ENCODE measurements around the gene LMAN2.
"Not testable (repeated sequence)": the region's sequence is repeated elsewhere in the genome, so short reads cannot be mapped to it uniquely, and the experiment has no call there.

LMAN2 gene

DNA sequence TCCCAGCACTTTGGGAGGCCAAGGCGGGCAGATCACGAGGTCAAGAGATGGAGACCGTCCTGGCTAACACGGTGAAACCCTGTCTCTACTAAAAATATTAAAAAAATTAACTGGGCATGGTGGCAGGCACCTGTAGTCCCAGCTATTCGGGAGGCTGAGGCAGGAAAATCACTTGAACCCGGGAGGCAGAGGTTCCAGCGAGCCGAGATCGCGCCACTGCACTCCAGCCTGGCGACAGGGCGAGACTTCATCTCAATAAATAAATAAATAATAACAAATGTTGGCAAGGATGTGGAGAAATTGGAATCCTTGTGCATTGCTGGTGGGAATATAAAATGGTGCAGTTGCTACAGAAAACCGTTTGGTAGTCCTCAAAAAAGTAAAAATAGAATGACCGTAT lies 8.5 kb downstream of the LMAN2 start:
- not testable (repeated sequence) for H3K27me3 ChIP-seq (ENCODE audit: insufficient read depth, low read length, poor library complexity); H3K9ac ChIP-seq (ENCODE audit: low read length); H3K27ac ChIP-seq (ENCODE audit: low read depth, low read length); H3K4ac ChIP-seq (ENCODE audit: low read depth, low read length); H2BK15ac ChIP-seq (replicated peaks; ENCODE audit: low read depth); H4K5ac ChIP-seq (ENCODE audit: low read length); DNase-seq; H2BK120ac ChIP-seq (ENCODE audit: low read depth, low read length); H2AK5ac ChIP-seq (ENCODE audit: low read length); H3K36me3 ChIP-seq (ENCODE audit: control insufficient read depth, insufficient read depth, low read length); H3K4me3 ChIP-seq (ENCODE audit: low read length); H3K4me2 ChIP-seq (ENCODE audit: low read length); H3K56ac ChIP-seq (ENCODE audit: low read length); H3K18ac ChIP-seq (ENCODE audit: low read length); H2BK5ac ChIP-seq (ENCODE audit: low read length); H3K23ac ChIP-seq (ENCODE audit: low read length); H4K8ac ChIP-seq (ENCODE audit: low read depth, low read length); H3K4me1 ChIP-seq (ENCODE audit: control insufficient read depth, low read depth, low read length)
- Histone ChIP-seq H3K79me2 (ENCODE audit: control insufficient read depth, insufficient read depth, low read length) (peaks cover 17% of the 10 kb centered on the region), H3K79me1 (ENCODE audit: low read length) (peaks cover 14% of the 10 kb centered on the region)
- no CpG with 5 or more reads among the region's 14 CpGs for WGBS (ENCODE audit: extremely low coverage, insufficient coverage, low lambda C conversion rate)

DNA sequence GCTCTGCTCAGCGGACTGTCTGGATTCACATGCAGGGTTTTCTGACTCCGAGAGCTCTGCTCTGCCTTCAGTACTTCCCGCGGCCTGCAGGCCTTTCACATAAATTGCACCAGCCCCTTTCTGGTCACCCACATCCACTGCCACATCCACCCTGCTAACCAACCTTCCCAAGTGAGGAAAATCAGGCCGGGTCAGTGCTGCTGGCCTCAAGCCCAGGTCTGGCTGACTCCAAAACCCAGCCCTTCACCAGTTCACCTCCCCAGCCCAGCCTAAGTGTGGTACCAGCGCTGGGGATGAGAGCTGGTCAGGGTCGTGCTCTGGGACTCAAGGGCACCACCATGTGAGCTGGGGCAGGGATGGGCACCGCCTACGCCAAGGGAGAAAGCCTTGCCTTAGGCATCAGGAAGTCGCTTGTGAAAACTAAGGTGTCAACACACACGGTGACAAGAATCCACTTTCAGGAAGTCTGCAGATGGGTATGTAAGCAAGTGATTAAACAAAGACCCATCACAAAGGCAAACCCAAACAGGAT lies 12.3 kb downstream of the LMAN2 start:
- H3K4me3 ChIP-seq (ENCODE audit: low read length): no peak overlapping the region
- H3K9ac ChIP-seq (ENCODE audit: low read length): no peak overlapping the region
- H2BK120ac ChIP-seq (ENCODE audit: low read depth, low read length): no peak overlapping the region
- no peak overlapping the region for H2AK5ac ChIP-seq (ENCODE audit: low read length)
- H3K4me2 ChIP-seq (ENCODE audit: low read length): no peak overlapping the region
- no peak overlapping the region for H3K27ac ChIP-seq (ENCODE audit: low read depth, low read length)
- H2BK5ac ChIP-seq (ENCODE audit: low read length): no peak overlapping the region
- no peak overlapping the region for H3K18ac ChIP-seq (ENCODE audit: low read length)
- H3K56ac ChIP-seq (ENCODE audit: low read length): no peak overlapping the region
- no peak overlapping the region for H4K8ac ChIP-seq (ENCODE audit: low read depth, low read length)
- peak; percentile 53 for DNase-seq
- H3K27me3 ChIP-seq (ENCODE audit: insufficient read depth, low read length, poor library complexity): no peaks in the 10 kb centered on the region
- H3K4me1 ChIP-seq (ENCODE audit: control insufficient read depth, low read depth, low read length): no peaks in the 10 kb centered on the region
- WGBS (ENCODE audit: extremely low coverage, insufficient coverage, low lambda C conversion rate): no CpG with 5 or more reads among the region's 11 CpGs
- H3K79me2 ChIP-seq (ENCODE audit: control insufficient read depth, insufficient read depth, low read length): peaks cover 1% of the 10 kb centered on the region
- no peak overlapping the region for H3K4ac ChIP-seq (ENCODE audit: low read depth, low read length)
- no peak overlapping the region for H3K23ac ChIP-seq (ENCODE audit: low read length)
- H2BK15ac ChIP-seq (replicated peaks; ENCODE audit: low read depth): no peak overlapping the region
- no peaks in the 10 kb centered on the region for H3K36me3 ChIP-seq (ENCODE audit: control insufficient read depth, insufficient read depth, low read length)
- no peak overlapping the region for H4K5ac ChIP-seq (ENCODE audit: low read length)
- peaks cover 7% of the 10 kb centered on the region for H3K79me1 ChIP-seq (ENCODE audit: low read length)

DNA sequence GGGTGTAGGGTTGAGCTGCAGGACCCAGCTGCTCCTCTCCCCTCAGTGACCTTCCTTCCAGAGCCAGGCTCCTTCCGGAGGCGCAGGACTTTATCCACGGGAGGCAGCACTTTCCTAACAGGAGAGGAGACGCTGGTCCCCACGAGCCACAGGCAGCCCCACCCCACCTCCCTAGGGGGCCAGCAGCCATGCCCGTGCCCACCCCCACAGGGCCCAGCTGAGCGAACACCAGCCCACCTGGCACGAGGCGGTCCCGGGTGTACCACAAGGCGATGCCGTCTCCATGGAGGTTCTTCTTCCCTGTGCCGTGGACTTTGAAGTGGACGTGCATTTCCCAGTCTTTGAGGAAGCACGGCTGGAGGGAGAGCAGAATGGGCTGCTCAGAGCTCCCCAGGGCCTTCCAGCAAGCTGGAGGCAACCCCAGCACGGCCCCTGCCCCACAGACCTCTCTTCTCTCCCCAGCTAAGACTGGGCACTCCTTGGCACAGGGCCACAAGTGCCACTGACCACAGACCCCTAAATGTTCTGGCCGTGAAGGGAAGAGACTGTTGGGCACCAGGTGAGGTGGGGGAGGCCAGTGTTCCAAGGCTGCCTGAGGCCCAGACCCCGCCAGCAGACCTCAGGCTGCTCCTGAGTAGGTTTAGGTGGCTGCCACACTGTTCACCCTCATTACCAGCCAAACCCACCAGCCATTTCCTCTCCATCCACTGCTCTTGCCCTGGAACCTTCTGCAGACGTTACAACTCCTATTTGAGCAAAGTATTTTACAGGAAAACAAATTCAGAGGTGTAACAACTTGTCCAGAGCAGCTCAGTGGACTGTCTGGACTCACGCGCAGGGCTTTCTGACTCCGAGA lies 13.0 kb downstream of the LMAN2 start:
- Histone ChIP-seq H2BK5ac (ENCODE audit: low read length) (no peak overlapping the region), H4K5ac (ENCODE audit: low read length) (no peak overlapping the region), H3K27ac (ENCODE audit: low read depth, low read length) (no peak overlapping the region), H3K23ac (ENCODE audit: low read length) (no peak overlapping the region), H3K4me3 (ENCODE audit: low read length) (no peak overlapping the region), H3K4me2 (ENCODE audit: low read length) (no peak overlapping the region), H3K56ac (ENCODE audit: low read length) (no peak overlapping the region), H2AK5ac (ENCODE audit: low read length) (no peak overlapping the region), H3K18ac (ENCODE audit: low read length) (no peak overlapping the region), H3K36me3 (ENCODE audit: control insufficient read depth, insufficient read depth, low read length) (no peaks in the 10 kb centered on the region), H3K79me1 (ENCODE audit: low read length) (peaks cover 7% of the 10 kb centered on the region), H3K4ac (ENCODE audit: low read depth, low read length) (no peak overlapping the region), H4K8ac (ENCODE audit: low read depth, low read length) (no peak overlapping the region), H2BK120ac (ENCODE audit: low read depth, low read length) (no peak overlapping the region), H3K9ac (ENCODE audit: low read length) (no peak overlapping the region), H2BK15ac (replicated peaks; ENCODE audit: low read depth) (no peak overlapping the region), H3K79me2 (ENCODE audit: control insufficient read depth, insufficient read depth, low read length) (no peaks in the 10 kb centered on the region), H3K4me1 (ENCODE audit: control insufficient read depth, low read depth, low read length) (no peaks in the 10 kb centered on the region), H3K27me3 (ENCODE audit: insufficient read depth, low read length, poor library complexity) (no peaks in the 10 kb centered on the region)
- WGBS (ENCODE audit: extremely low coverage, insufficient coverage, low lambda C conversion rate): no CpG with 5 or more reads among the region's 22 CpGs
- no peak for DNase-seq

DNA sequence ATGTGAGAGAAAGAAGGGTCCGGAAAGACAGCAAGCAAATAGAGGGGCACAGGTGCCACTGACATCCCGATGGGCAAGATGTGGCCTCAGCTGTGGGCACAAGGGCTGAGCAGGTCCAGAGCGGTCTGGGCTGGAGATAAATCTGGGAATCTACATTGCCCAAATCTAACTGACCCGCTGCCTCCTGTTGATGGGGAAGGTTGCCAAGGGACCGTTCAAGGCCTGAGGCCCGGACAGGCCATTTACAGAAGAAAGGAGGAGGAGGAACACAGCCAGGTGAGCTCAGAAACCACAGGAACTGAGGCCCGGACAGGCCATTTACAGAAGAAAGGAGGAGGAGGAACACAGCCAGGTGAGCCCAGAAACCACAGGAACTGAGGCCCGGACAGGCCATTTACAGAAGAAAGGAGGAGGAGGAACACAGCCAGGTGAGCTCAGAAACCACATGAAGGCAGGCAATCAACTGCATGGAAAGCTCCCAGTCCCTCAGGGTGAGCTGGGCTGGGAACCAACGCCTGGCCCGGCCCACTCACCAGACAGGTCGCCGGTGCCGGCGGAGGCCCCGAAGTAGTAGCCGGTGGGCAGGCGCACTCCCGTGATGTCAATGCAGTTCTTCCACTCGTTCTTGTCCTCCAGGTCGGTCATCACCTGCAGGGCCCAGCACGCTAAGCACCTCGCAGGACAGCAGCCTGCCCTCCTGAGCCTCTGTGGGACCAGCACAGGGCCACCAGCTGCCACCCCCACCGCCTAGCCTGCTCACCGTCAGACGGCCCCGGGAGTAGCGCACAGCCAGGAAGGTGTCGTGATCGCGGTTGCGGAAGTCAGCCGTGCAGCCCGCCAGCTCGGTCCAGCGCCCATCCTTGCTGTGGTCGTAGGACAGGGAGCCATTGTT lies 14.6 kb downstream of the LMAN2 start:
- H2BK5ac ChIP-seq (ENCODE audit: low read length): no peak overlapping the region
- no peak overlapping the region for H3K4ac ChIP-seq (ENCODE audit: low read depth, low read length)
- H3K27me3 ChIP-seq (ENCODE audit: insufficient read depth, low read length, poor library complexity): no peaks in the 10 kb centered on the region
- no peaks in the 10 kb centered on the region for H3K79me2 ChIP-seq (ENCODE audit: control insufficient read depth, insufficient read depth, low read length)
- H2AK5ac ChIP-seq (ENCODE audit: low read length): no peak overlapping the region
- H3K27ac ChIP-seq (ENCODE audit: low read depth, low read length): no peak overlapping the region
- no peak overlapping the region for H4K8ac ChIP-seq (ENCODE audit: low read depth, low read length)
- no peak overlapping the region for H4K5ac ChIP-seq (ENCODE audit: low read length)
- no peak overlapping the region for H3K56ac ChIP-seq (ENCODE audit: low read length)
- no peak overlapping the region for H3K9ac ChIP-seq (ENCODE audit: low read length)
- H3K79me1 ChIP-seq (ENCODE audit: low read length): peaks cover 5% of the 10 kb centered on the region
- peaks cover 3% of the 10 kb centered on the region for H3K36me3 ChIP-seq (ENCODE audit: control insufficient read depth, insufficient read depth, low read length)
- H2BK120ac ChIP-seq (ENCODE audit: low read depth, low read length): no peak overlapping the region
- H3K4me2 ChIP-seq (ENCODE audit: low read length): no peak overlapping the region
- H3K23ac ChIP-seq (ENCODE audit: low read length): no peak overlapping the region
- WGBS (ENCODE audit: extremely low coverage, insufficient coverage, low lambda C conversion rate): no CpG with 5 or more reads among the region's 36 CpGs
- no peak for DNase-seq
- H3K4me3 ChIP-seq (ENCODE audit: low read length): no peak overlapping the region
- H2BK15ac ChIP-seq (replicated peaks; ENCODE audit: low read depth): no peak overlapping the region
- no peak overlapping the region for H3K18ac ChIP-seq (ENCODE audit: low read length)
- no peaks in the 10 kb centered on the region for H3K4me1 ChIP-seq (ENCODE audit: control insufficient read depth, low read depth, low read length)

DNA sequence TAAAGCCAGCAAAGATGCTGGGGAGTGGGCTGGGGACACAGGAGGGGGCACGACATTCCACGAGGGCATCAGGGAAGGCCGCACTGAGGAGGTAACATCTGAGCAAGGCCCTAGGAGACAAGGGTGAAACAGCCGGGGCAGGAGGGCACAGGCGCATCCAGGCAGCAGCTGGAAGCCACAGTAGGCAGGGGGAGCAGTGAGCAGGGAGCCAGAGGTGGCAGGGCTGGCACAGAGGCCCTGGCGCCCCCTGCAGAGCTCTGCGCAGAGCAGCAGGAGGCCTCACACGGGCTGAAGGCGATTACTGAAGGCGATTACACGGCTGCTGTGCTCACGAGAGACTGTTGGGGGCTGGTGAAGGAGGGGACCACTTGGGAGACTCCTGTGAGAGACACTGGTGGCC lies 15.4 kb downstream of the LMAN2 start:
- H3K18ac ChIP-seq (ENCODE audit: low read length): no peak overlapping the region
- H3K4me1 ChIP-seq (ENCODE audit: control insufficient read depth, low read depth, low read length): no peaks in the 10 kb centered on the region
- H3K27me3 ChIP-seq (ENCODE audit: insufficient read depth, low read length, poor library complexity): no peaks in the 10 kb centered on the region
- H3K27ac ChIP-seq (ENCODE audit: low read depth, low read length): no peak overlapping the region
- H3K4me3 ChIP-seq (ENCODE audit: low read length): no peak overlapping the region
- H3K56ac ChIP-seq (ENCODE audit: low read length): no peak overlapping the region
- H2BK15ac ChIP-seq (replicated peaks; ENCODE audit: low read depth): no peak overlapping the region
- H3K79me2 ChIP-seq (ENCODE audit: control insufficient read depth, insufficient read depth, low read length): no peaks in the 10 kb centered on the region
- no peak overlapping the region for H2BK5ac ChIP-seq (ENCODE audit: low read length)
- H3K4ac ChIP-seq (ENCODE audit: low read depth, low read length): no peak overlapping the region
- no CpG with 5 or more reads among the region's 12 CpGs for WGBS (ENCODE audit: extremely low coverage, insufficient coverage, low lambda C conversion rate)
- peaks cover 5% of the 10 kb centered on the region for H3K36me3 ChIP-seq (ENCODE audit: control insufficient read depth, insufficient read depth, low read length)
- peak; percentile 37 for DNase-seq
- H4K5ac ChIP-seq (ENCODE audit: low read length): no peak overlapping the region
- no peak overlapping the region for H2BK120ac ChIP-seq (ENCODE audit: low read depth, low read length)
- no peak overlapping the region for H3K4me2 ChIP-seq (ENCODE audit: low read length)
- no peak overlapping the region for H3K9ac ChIP-seq (ENCODE audit: low read length)
- no peak overlapping the region for H3K23ac ChIP-seq (ENCODE audit: low read length)
- H2AK5ac ChIP-seq (ENCODE audit: low read length): no peak overlapping the region
- no peak overlapping the region for H4K8ac ChIP-seq (ENCODE audit: low read depth, low read length)
- H3K79me1 ChIP-seq (ENCODE audit: low read length): peaks cover 5% of the 10 kb centered on the region
